Measurements from ENCODE around the gene CHMP4A.
"Not testable (repeated sequence)": the region's sequence is repeated elsewhere in the genome, so short reads cannot be mapped to it uniquely, and the experiment has no call there.

Gene CHMP4A

GRCh38 chr14:24219080-24219479 lies 5.8 kb upstream of the CHMP4A start:
- H3K4me3 ChIP-seq (ENCODE audit: low read depth, low read length) = no peak overlapping the region
- no peak for TF ChIP-seq CTCF (IDR thresholded peaks at IDR 0.05; ENCODE audit: borderline replicate concordance, insufficient read depth, low read depth, low read length)

DNA sequence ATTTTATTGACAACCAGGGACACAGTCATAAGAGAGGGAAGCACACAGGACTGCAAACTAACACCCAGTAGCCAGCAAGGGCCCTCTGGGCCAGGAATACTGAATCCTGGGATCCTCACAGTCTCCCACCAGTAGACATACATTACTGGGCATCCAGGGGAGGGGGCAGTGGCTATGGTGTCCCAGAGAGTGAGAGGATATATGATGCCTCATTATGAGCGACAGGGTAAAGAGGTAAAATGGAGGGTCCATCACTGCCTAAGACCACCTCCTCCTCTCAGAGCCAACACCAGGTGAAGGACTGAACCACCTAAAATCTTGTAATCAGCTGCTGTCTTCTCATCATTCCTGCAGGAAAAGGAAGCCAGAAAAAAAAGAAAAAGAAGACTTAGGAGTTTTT lies 3.6 kb upstream of the CHMP4A start:
- H3K4me3 ChIP-seq (ENCODE audit: low read depth, low read length) = not testable (repeated sequence)

GRCh38 chr14:24216345-24216699 lies 3.0 kb upstream of the CHMP4A start:
- no peak for TF ChIP-seq CTCF (IDR thresholded peaks at IDR 0.05; ENCODE audit: borderline replicate concordance, insufficient read depth, low read depth, low read length)
- H3K4me3 ChIP-seq (ENCODE audit: low read depth, low read length) = no peak overlapping the region

GRCh38 chr14:24215495-24216344 lies 2.4 kb upstream of the CHMP4A start, which contains the start of gene MDP1:
Gene MDP1, minus strand, starts transcription at chr14:24216066. Its CDS starts 111 bp downstream, at chr14:24215955.
- TF ChIP-seq CTCF (IDR thresholded peaks at IDR 0.05; ENCODE audit: borderline replicate concordance, insufficient read depth, low read depth, low read length) = peak; percentile 87
- H3K4me3 ChIP-seq (ENCODE audit: low read depth, low read length) = peak within 1 kb of the TSS; percentile 49

DNA sequence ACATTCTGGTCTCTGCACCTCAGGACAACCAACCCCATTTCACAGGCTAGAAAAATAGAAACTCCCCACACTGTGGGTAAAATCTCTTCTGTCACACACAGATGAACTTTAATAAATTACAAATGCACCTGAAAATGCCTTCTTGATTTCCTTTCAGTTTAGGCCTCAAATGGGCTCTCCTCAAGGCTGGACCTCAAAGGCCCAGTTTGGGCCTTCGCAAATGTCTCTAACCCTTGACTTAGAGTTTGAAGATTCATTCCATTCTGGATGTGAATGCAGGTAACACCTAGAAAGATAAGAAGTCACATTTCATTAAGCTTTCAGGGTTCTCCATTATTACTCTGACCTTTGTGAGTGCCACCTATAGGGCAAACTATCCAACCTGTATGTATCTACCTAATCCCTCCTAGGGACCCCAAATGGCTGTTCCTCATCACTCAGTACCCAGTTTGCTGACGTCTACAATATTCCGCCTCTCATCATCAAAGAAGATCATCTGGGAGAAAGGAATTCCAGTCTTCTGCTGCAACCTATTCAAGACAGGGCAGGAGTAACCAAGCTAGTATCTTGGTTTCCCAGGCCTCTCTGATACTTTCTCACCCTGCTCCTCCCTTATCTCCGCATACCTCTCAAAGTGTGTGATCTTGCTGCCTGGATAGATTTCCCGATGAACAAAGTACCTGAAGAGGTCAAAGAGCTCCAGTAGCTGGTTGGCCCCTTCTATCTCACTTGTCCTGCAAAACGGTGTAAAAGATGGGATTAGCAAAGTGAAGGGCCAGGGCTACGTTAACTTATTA lies 776 bp upstream of the CHMP4A start:
- TF ChIP-seq CTCF (IDR thresholded peaks at IDR 0.05; ENCODE audit: borderline replicate concordance, insufficient read depth, low read depth, low read length) = no peak
- no peak overlapping the region for H3K4me3 ChIP-seq (ENCODE audit: low read depth, low read length)

DNA sequence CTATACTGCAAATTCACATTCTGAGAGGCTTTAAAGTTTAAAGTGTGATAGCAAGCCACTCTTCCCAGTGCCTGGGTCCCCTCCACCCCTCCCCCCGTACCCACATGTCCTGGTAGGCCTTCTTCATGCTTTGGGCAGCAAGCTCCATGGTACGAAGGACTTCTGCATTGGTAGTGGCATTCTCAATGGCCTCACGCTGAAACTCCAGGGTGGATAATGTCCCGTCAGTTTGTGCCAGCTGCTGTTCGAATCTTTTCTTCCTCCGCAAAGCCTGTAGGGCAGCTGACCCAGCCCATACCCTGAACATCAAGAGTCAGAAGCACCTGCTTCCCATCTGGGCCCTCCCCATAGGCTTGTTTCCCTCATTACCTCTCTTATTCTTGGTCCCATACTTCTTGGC lies 2.0 kb downstream of the CHMP4A start:
- no peak for TF ChIP-seq CTCF (IDR thresholded peaks at IDR 0.05; ENCODE audit: borderline replicate concordance, insufficient read depth, low read depth, low read length)
- no peak overlapping the region for H3K4me3 ChIP-seq (ENCODE audit: low read depth, low read length)

GRCh38 chr14:24207625-24208024 lies 5.7 kb downstream of the CHMP4A start:
- H3K4me3 ChIP-seq (ENCODE audit: low read depth, low read length) = no peak overlapping the region
- TF ChIP-seq CTCF (IDR thresholded peaks at IDR 0.05; ENCODE audit: borderline replicate concordance, insufficient read depth, low read depth, low read length) = no peak

Measured in GM12875 (cell line).